ENCODE results near the gene PPP2R5C. TPM values are rescaled to one million over a fixed set of nuclear protein-coding genes. Genes with fewer than 3 reads are reported as not detected.

The PPP2R5C gene
- total RNA-seq, 1 donor from 2014 or later, result 71.5 TPM

DNA sequence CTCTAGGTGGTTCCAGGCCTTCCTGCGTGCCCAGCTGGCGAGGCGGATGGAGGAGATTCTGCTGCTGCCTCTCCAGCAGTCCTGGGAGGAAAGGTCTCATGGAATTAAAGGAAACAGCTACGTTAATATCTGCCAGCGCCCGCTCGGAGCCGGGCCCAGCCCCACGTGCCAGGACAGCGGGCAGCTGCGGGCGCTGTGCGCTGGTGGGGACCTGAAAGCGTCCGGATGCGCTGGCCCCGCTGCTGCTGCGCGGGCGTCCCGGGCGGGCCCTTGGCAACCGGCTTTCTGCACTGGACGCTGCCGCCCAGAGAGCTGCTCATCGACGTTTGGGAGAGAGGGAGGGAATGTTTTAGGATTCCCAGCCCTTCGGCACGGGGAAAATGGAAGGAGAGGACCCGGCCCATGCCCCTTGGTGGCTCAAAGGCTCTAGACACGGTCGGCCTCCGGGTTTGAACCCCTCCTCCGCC lies 194.2 kb downstream of the PPP2R5C start:
- no peaks in the 10 kb centered on the region for H3K9me3 Mint-ChIP-seq (ENCODE audit: unreplicated experiment)
- H3K4me1 Mint-ChIP-seq (ENCODE audit: unreplicated experiment), result no peaks in the 10 kb centered on the region
- H3K36me3 Mint-ChIP-seq (ENCODE audit: low read depth, unreplicated experiment), result no peaks in the 10 kb centered on the region
- no peak overlapping the region for H3K4me3 Mint-ChIP-seq (ENCODE audit: unreplicated experiment)
- no peak for DNase-seq (ENCODE audit: low spot score)
- H3K27ac Mint-ChIP-seq (ENCODE audit: unreplicated experiment), result no peak overlapping the region
- TF ChIP-seq, protein P1, sequence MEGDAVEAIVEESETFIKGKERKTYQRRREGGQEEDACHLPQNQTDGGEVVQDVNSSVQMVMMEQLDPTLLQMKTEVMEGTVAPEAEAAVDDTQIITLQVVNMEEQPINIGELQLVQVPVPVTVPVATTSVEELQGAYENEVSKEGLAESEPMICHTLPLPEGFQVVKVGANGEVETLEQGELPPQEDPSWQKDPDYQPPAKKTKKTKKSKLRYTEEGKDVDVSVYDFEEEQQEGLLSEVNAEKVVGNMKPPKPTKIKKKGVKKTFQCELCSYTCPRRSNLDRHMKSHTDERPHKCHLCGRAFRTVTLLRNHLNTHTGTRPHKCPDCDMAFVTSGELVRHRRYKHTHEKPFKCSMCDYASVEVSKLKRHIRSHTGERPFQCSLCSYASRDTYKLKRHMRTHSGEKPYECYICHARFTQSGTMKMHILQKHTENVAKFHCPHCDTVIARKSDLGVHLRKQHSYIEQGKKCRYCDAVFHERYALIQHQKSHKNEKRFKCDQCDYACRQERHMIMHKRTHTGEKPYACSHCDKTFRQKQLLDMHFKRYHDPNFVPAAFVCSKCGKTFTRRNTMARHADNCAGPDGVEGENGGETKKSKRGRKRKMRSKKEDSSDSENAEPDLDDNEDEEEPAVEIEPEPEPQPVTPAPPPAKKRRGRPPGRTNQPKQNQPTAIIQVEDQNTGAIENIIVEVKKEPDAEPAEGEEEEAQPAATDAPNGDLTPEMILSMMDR (IDR thresholded peaks at IDR 0.05; ENCODE audit: unreplicated experiment), result no peak
- H3K27me3 Mint-ChIP-seq (ENCODE audit: unreplicated experiment), result peaks cover 4% of the 10 kb centered on the region

DNA sequence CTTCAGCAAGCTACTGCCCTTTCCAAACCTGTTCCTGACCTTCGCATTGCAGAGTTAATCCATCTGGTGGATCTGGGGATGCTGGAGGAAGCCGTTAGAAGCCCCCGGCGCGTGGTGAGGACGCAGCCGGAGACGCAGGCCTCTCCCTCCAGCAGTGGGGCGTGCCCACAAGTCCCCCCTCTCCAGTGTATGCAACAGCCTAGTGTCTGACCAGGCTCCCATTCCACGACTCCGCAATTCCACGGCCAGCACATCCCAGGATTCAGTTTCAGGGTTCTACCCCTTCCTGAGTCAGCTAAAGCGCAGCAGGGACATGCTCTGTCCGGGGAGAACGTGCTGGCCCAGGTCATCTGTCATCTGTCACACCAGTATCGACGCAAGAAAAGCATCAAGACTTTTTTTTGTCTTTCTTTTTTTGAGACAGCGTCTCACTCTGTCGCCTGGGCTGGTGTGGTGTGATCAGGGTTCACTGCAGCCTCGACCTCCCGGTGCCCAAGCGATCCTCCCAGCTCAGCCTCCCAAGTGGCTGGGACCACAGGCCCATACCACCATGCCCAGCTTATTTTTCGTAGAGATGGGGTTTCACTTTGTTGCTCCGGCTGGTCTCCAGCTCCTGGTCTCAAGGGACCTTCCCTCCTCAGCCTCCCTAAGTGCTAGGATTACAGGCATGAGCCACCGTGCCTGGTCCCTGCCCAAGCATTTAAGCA lies 194.8 kb downstream of the PPP2R5C start:
- Mint-ChIP-seq H3K27ac (ENCODE audit: unreplicated experiment) (no peak overlapping the region), H3K9me3 (ENCODE audit: unreplicated experiment) (no peaks in the 10 kb centered on the region), H3K27me3 (ENCODE audit: unreplicated experiment) (peaks cover 5% of the 10 kb centered on the region), H3K4me3 (ENCODE audit: unreplicated experiment) (no peak overlapping the region), H3K36me3 (ENCODE audit: low read depth, unreplicated experiment) (no peaks in the 10 kb centered on the region), H3K4me1 (ENCODE audit: unreplicated experiment) (no peaks in the 10 kb centered on the region)
- TF ChIP-seq, protein P1 (IDR thresholded peaks at IDR 0.05; ENCODE audit: unreplicated experiment), result no peak
- DNase-seq (ENCODE audit: low spot score), result no peak

DNA sequence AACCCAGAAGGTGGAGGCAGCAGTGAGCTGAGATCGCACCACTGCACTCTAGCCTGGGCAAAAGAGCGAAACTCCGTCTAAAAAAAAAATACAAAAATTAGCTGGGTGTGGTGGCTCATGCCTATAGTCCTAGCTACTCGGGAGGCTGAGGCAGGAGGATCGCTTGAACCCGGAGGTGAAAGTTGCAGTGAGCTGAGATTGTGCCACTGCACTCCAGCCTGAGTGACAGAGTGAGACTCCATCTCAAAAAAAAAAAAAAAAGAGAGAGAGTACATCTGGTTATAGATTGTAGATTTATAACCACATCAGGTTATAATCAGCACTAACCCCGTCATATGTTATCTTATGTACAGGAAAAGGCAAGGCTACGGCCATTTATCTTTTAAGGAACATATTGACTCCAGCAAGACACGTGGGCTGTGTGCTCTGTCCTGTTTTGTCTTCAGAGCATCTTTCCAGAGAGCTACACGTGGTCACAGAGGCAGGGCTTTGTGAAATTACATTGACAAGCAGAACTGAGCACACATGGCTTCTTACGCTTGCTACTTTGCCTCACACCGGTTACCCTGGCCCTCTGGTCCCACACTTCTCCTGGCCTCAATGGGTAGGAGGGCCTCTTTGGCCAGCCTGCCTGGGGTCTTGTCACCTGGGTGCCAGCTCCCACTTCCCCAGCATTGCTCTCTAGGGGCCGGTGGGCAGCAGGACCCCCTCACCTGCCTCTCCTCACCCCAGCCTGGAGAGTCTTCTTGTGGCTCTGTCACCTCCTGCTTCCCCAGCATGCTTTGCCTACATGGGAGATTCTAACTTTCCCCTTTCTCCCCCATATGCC lies 196.1 kb downstream of the PPP2R5C start:
- H3K9me3 Mint-ChIP-seq (ENCODE audit: unreplicated experiment), result no peaks in the 10 kb centered on the region
- H3K36me3 Mint-ChIP-seq (ENCODE audit: low read depth, unreplicated experiment), result no peaks in the 10 kb centered on the region
- peaks cover 3% of the 10 kb centered on the region for H3K27me3 Mint-ChIP-seq (ENCODE audit: unreplicated experiment)
- TF ChIP-seq, protein P1 (IDR thresholded peaks at IDR 0.05; ENCODE audit: unreplicated experiment), result no peak
- DNase-seq (ENCODE audit: low spot score), result no peak
- H3K4me1 Mint-ChIP-seq (ENCODE audit: unreplicated experiment), result no peaks in the 10 kb centered on the region
- no peak overlapping the region for H3K4me3 Mint-ChIP-seq (ENCODE audit: unreplicated experiment)
- no peak overlapping the region for H3K27ac Mint-ChIP-seq (ENCODE audit: unreplicated experiment)

DNA sequence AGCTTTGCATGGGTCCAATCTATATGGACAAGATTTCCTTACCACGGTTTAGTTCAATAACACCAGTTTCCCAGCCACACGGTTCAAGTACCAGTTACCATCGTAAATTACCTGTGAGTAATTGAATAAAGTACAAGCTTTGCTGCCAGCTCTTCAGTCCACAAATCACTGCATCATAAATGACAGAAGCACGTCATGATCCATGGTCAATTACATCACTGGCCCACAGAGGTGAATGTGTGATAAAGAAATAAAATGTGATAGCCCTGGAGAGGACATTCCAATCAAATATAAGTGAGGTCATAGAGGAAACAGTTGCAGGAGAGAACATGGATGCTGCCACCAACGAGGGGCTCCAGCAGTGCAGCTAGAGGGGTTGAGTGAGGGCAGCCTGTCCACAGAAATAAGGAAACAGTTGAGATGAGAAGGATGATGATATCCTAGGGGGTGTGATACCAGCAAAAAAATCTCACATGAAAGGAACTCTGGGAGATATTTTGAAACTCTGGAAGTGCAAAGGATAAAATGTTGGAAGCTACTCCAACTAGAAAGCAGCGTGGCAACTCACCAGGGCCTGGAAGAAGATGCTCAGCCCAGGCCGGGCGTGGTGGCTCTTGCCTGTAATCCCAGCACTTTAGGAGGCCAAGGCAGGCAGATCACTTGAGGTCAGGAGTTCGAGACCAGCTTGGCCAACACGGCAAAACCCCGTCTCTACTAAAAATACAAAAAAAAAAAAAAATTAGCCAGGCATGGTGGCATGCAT lies 197.1 kb downstream of the PPP2R5C start:
- Mint-ChIP-seq H3K9me3 (ENCODE audit: unreplicated experiment) (no peaks in the 10 kb centered on the region), H3K27ac (ENCODE audit: unreplicated experiment) (no peak overlapping the region), H3K27me3 (ENCODE audit: unreplicated experiment) (peaks cover 3% of the 10 kb centered on the region), H3K36me3 (ENCODE audit: low read depth, unreplicated experiment) (no peaks in the 10 kb centered on the region), H3K4me1 (ENCODE audit: unreplicated experiment) (no peaks in the 10 kb centered on the region), H3K4me3 (ENCODE audit: unreplicated experiment) (no peak overlapping the region)
- TF ChIP-seq, protein P1 (IDR thresholded peaks at IDR 0.05; ENCODE audit: unreplicated experiment), result no peak
- DNase-seq (ENCODE audit: low spot score), result no peak
